SK-N-SH treated with all-trans-retinoic acid at 6 μM for 48 hours (cell line): ENCODE data around the gene FOXJ3.

Experiments used
- ARNTL ChIP-seq: fragments of 450-650 bp; formaldehyde crosslinking; IDR thresholded peaks from 2 replicates; pipeline ENCODE4 v1.5.0; 2020; ENCODE audit warnings: low read depth, mild to moderate bottlenecking, moderate library complexity, borderline replicate concordance
- TSHZ2 ChIP-seq: fragments of 250-450 bp; sonication (Bioruptor Pico); IDR thresholded peaks from 2 replicates; pipeline ENCODE4 v1.5.0; 2020; ENCODE audit warnings: mild to moderate bottlenecking, moderate library complexity
- ZC3H10 ChIP-seq: fragments of 250-450 bp; sonication (Bioruptor Pico); IDR thresholded peaks from 2 replicates; pipeline ENCODE4 v1.5.1; 2021; ENCODE audit warnings: mild to moderate bottlenecking, moderate library complexity
- ZFP30 ChIP-seq: fragments of 450-650 bp; formaldehyde crosslinking; IDR thresholded peaks from 2 replicates; pipeline ENCODE4 v1.5.0; 2022; ENCODE audit warnings: mild to moderate bottlenecking, moderate library complexity
- ZNF8 ChIP-seq: fragments of 450-650 bp; formaldehyde crosslinking; IDR thresholded peaks from 2 replicates; pipeline ENCODE4 v1.5.0; 2020; ENCODE audit warnings: mild to moderate bottlenecking, moderate library complexity

DNA sequence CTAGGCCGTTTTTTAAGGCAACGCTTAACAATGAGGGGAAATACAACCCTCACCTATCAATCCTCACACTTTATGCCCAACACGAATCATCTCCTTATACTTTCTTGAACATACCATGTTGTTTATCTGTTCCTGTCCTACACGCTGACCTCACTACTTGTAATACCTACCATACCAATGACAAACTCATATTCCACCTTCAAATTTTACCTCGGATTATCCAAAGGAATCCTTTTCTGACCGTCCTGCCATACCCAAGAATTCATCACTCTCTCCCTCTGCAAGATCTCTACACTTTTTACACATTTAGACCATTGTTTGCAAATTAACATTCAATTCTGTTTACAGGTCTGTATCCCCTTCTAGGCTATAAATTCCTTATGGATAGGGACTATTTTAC, 106.1 kb downstream of the FOXJ3 start:
- TF ChIP-seq ZC3H10: no peak
- TF ChIP-seq ZNF8: no peak
- TF ChIP-seq ARNTL: no peak
- no peak for TF ChIP-seq ZFP30 (CRISPR knock-in tag)
- TF ChIP-seq TSHZ2 (CRISPR knock-in tag): no peak
